Lower lobe of right lung (tissue), 2 donors: ENCODE data around the gene AMER3. TPM values are rescaled to one million over a fixed set of nuclear protein-coding genes. Genes with fewer than 3 reads are reported as not detected.
A peak's percentile ranks its signal among the peaks of the same experiment; 100 is the strongest.

Experiments
- ATAC-seq, 2 donors: fragments of 200-7000 bp; cut with Tn5 transposase; one replicate each; pipeline ENCODE4 v1.9.1; 2020 to 2022; ENCODE audit warnings: mild to moderate bottlenecking in 2 of 2, moderate library complexity in 2 of 2
- DNase-seq: peaks from one replicate; pipeline ENCODE4 v3.0.0-alpha.2; 2020
- H3K27ac ChIP-seq: fragments of 200-600 bp; one replicate; pipeline ENCODE4 v1.8.0; 2022
- H3K27me3 ChIP-seq: fragments of 200-600 bp; one replicate; pipeline ENCODE4 v1.8.0; 2022; ENCODE audit warnings: low read depth
- H3K36me3 ChIP-seq: fragments of 200-600 bp; one replicate; pipeline ENCODE4 v1.8.0; 2022; ENCODE audit warnings: mild to moderate bottlenecking
- H3K4me1 ChIP-seq: fragments of 200-600 bp; one replicate; pipeline ENCODE4 v1.8.0; 2022
- H3K4me3 ChIP-seq: fragments of 200-600 bp; one replicate; pipeline ENCODE4 v1.8.0; 2022; ENCODE audit warnings: mild to moderate bottlenecking
- H3K9me3 ChIP-seq: fragments of 200-600 bp; one replicate; pipeline ENCODE4 v1.8.0; 2022
- intact Hi-C: fragments of 100-400 bp; cut with DNase I; formaldehyde crosslinking; loops from one replicate; pipeline ENCODE4 v1.11.0; 2022
- total RNA-seq: library from RNA; stranded (reverse); fragmentation: NEBNext Ultra II Directional; extraction: Animal tissue kit (Norgen Biotek cat#: 25700); gene quantifications from one replicate; pipeline ENCODE4 v1.2.1, GENCODE V29; 2021
- TF ChIP-seq, protein P1 (sequence below): fragments of 200-600 bp; IDR thresholded peaks from one replicate; pipeline ENCODE4 v1.8.0; 2022; ENCODE audit warnings: antibody characterized with exemption, mild to moderate bottlenecking
- donor health status: DM: no; HTN: yes; CAD: no; lungs with severe emphysema.

Gene AMER3
- total RNA-seq, 1 donor from 2014 or later: not detected

- H3K36me3 ChIP-seq: no peaks in the 10 kb centered on the region
- H3K9me3 ChIP-seq: no peaks in the 10 kb centered on the region
- ATAC-seq: no peak
- no peak overlapping the region for H3K27ac ChIP-seq
- no peaks in the 10 kb centered on the region for H3K4me1 ChIP-seq
- peaks cover 12% of the 10 kb centered on the region for H3K27me3 ChIP-seq
- intact Hi-C loops: no loop called here
- no peak for DNase-seq
- no peak overlapping the region for H3K4me3 ChIP-seq
- TF ChIP-seq, protein P1, sequence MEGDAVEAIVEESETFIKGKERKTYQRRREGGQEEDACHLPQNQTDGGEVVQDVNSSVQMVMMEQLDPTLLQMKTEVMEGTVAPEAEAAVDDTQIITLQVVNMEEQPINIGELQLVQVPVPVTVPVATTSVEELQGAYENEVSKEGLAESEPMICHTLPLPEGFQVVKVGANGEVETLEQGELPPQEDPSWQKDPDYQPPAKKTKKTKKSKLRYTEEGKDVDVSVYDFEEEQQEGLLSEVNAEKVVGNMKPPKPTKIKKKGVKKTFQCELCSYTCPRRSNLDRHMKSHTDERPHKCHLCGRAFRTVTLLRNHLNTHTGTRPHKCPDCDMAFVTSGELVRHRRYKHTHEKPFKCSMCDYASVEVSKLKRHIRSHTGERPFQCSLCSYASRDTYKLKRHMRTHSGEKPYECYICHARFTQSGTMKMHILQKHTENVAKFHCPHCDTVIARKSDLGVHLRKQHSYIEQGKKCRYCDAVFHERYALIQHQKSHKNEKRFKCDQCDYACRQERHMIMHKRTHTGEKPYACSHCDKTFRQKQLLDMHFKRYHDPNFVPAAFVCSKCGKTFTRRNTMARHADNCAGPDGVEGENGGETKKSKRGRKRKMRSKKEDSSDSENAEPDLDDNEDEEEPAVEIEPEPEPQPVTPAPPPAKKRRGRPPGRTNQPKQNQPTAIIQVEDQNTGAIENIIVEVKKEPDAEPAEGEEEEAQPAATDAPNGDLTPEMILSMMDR: no peak
Observed at GRCh38 chr2:130744287-130745117, 10.8 kb upstream of the AMER3 start.

- H3K9me3 ChIP-seq: no peaks in the 10 kb centered on the region
- peaks cover 10% of the 10 kb centered on the region for H3K27me3 ChIP-seq
- no peak for DNase-seq
- no peaks in the 10 kb centered on the region for H3K4me1 ChIP-seq
- H3K27ac ChIP-seq: no peak overlapping the region
- TF ChIP-seq, protein P1: no peak
- no peak overlapping the region for H3K4me3 ChIP-seq
- intact Hi-C loops: no loop called here
- ATAC-seq: no peak
- no peaks in the 10 kb centered on the region for H3K36me3 ChIP-seq
Observed at GRCh38 chr2:130749078-130749477, 6.3 kb upstream of the AMER3 start.

DNA sequence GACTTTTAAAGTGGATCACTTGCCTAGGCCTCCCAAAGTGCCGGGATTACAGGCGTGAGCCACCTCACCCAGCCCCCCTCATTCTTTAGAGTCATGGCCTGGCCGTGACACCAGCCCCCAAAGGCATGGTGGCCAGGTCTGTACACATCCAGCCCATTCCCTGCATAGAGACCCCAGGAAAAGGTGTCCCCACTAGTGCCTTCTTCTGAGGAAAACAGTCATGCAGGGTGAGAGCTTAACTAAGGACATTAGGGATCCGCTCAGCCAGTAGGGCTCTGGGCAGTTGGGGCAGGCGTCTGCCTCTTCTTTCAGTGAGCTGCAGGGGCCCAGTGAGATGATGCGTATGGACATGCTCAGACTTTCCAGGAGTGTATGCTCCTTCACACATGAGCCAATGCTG lies 5.7 kb upstream of the AMER3 start:
- no peaks in the 10 kb centered on the region for H3K36me3 ChIP-seq
- H3K27ac ChIP-seq: no peak overlapping the region
- no peak overlapping the region for H3K4me3 ChIP-seq
- intact Hi-C loops: no loop called here
- no peaks in the 10 kb centered on the region for H3K9me3 ChIP-seq
- ATAC-seq: no peak
- DNase-seq: no peak
- no peaks in the 10 kb centered on the region for H3K4me1 ChIP-seq
- peaks cover 8% of the 10 kb centered on the region for H3K27me3 ChIP-seq
- TF ChIP-seq, protein P1: no peak

DNA sequence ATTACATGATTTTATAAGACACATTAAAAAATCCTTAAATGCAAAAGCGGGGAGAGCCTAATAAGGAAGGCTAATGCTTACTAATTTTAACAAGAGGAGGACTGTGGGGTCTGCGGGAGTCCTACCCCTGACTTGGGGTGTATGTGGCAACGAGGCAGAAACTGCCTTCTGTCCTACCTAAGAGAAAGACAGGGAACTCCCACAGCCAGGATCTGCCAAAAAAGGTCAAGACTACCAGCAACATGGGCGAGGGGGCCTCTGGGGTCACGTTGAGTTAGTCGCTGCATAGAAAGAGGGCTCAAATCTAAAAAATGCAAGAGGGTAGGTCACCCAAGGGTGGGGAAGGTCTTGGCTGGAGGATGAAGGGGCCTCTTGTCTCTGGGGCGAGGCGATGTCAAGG lies 529 bp upstream of the AMER3 start:
- H3K27me3 ChIP-seq: peaks cover 49% of the 10 kb centered on the region

GRCh38 chr2:130756053-130756873 lies 923 bp downstream of the AMER3 start:
- H3K36me3 ChIP-seq: no peaks in the 10 kb centered on the region
- H3K27me3 ChIP-seq: peaks cover 56% of the 10 kb centered on the region
- H3K9me3 ChIP-seq: no peaks in the 10 kb centered on the region
- DNase-seq: no peak
- TF ChIP-seq, protein P1: no peak
- intact Hi-C loops: no loop called here
- peak; percentile 72 to 80 for ATAC-seq
- H3K4me1 ChIP-seq: no peaks in the 10 kb centered on the region
- H3K27ac ChIP-seq: no peak overlapping the region
- H3K4me3 ChIP-seq: peak overlapping the region; percentile 17

More for the DNA sequence above, 529 bp upstream of the AMER3 start:
- DNase-seq (no peak), ATAC-seq (no peak)
- intact Hi-C loops: no loop called here
- no peaks in the 10 kb centered on the region for H3K4me1 ChIP-seq
- no peak overlapping the region for H3K27ac ChIP-seq
- no peaks in the 10 kb centered on the region for H3K36me3 ChIP-seq
- H3K4me3 ChIP-seq: no peak overlapping the region
- H3K9me3 ChIP-seq: no peaks in the 10 kb centered on the region
- TF ChIP-seq, protein P1: no peak
